Measurements from ENCODE around the gene AKAP5.

AKAP5 gene

DNA sequence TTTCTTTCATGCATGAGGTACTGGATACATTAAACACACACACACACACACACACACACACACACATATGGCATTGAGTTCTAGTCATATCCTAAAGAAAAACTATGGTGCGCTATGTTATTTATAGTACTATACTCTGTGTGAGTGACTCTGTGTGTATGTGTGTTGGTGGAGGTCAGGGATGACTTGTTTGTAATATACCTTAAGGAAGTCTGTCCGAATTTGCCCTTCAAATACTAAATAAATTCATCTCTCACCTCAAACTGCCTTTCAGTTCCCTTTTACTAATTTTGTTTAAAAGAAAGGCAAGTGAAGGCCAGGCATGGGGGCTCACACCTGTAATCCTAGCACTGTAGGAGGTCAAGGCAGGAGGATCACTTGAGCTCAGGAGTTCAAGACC is 2.1 kb upstream of the AKAP5 start:
- no peak for DNase-seq

DNA sequence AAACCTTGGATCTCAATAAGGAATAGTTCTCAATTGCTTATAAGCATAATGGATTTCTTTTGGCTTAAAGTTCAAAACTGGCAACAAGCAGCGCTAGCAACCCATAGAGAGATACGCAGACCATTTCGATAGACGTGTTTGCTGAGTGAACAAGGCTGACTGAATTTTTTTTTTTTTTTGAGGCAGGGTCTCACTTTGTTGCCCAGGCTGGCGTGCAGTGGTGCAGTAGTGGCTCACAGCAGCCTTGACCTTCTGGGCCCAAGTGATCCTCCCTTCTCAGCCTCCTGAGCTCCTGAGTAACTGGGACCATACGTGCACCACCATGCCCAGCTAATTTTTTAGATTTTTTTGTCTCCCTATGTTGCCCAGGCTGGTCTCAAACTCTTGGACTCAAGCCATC is 1.4 kb upstream of the AKAP5 start:
- no peak for DNase-seq

DNA sequence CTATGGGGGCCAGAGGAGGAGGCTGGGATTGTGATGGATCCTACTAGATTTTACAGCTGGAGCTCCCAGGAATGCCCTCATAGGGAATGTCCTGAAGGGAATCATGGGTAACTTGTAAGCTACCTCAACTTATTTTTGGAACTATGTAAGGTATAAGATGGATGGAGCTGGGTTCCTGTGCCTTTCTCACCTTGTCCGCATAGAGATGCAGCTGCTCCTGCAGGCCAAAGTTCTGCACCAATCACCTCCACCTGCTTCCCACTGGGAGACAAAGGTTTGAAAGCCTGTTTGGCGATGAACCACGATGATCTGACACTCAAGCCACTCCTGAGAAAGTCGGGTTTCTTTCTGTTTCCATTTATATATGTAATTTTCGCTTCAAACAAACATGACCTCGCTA is 648 bp upstream of the AKAP5 start:
- peak; percentile 47 for DNase-seq

DNA sequence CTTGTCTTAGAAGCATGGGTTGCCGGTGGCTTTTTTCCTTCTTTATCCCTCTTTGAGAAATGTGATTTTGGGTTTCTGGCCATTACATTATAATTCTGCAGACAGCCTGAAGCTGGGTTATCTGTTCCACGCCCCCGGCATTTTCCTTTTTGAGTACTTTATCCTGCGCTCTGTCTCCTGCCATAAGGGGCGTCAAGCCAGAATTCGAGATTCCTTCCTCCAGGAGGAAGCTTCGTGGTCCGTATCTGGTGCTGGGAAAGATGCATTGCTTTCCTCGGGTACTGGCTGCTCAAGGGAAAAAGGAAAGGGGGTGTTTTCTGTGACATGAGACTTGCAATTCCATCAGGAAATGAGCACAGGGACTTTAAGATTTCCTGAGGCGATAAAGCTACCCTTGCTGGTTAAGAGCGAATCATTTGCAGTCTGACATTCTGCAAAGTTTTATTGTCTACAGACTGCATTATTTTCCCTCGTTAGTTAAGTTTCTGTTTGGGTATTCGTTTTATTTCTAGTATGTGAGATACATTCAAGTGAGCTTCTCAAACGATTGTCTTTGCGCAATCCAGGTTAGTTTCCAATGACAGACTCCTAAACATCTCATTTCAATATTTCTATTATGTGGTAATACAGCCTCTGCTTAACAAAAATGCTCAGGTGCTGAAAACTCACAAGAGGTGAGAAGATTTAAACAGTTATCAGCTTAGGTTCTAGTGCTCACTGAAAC is 694 bp downstream of the AKAP5 start:
- peak; percentile 36 for DNase-seq

DNA sequence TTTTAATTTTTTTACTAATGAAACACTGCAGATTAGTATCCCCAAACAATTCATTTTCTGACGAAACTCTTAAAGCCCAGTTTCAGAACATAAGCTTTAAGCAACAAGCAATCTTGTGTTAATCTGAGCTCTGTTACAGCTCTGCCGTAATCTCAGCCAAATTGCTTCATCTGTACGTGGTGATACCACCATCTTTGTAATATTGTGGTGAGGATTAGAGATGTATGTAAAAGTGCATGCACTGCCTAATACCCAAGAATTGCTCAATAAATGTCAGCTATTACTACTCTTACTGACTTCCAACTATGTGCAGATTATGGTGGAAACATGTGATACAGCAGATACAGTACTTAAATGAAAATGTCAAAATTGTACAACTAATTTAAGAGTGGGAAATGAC is 1.8 kb downstream of the AKAP5 start:
- no peak for DNase-seq

DNA sequence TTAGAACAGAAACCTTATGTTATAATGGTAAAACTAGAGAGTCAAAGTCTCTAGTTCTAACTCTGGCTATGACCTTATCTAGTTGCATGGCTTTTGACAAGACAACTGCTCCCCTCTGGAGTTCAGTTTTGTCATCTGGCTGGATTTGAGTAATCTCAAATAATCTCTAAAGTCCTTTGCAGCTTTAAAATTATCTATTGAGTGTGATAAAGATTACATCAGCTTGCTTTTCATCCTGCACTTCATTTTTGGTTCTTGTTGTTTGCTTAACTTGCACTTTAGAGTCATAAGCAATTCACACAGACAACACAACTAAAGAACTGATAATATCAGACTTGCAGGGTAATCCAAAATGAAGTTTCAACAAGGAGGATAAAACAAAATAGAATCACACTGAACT is 2.3 kb downstream of the AKAP5 start:
- DNase-seq: no peak

DNA sequence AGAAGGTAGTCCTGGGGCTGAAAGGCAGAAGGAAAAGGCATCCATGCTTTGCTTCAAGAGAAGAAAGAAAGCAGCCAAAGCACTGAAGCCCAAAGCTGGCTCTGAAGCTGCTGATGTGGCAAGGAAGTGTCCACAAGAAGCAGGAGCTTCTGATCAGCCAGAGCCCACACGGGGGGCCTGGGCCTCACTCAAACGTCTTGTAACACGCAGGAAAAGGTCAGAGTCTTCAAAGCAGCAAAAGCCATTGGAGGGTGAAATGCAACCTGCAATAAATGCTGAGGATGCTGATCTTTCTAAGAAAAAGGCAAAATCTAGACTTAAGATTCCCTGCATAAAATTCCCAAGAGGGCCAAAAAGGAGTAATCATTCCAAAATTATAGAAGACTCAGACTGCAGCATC is 3.2 kb downstream of the AKAP5 start:
- DNase-seq: no peak

DNA sequence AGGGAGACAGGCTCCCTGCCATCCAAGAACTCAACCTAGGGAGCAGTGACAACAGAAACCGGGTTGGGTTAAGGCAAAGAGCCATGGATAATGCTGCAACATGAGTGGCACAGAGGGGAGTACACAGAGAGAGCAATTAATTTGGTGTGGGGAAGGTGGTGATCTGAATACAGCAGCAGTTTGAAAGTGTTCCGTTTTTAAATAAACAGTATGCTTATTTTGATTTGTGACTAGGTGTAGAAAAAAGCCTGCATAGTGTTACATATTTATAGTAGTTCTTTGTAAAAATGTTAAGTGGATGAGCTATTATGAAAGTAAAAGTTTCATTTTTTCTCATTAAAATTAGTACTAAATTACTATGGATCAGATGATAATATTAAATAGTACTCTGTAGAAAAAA is 8.7 kb downstream of the AKAP5 start:
- no peak for DNase-seq

DNA sequence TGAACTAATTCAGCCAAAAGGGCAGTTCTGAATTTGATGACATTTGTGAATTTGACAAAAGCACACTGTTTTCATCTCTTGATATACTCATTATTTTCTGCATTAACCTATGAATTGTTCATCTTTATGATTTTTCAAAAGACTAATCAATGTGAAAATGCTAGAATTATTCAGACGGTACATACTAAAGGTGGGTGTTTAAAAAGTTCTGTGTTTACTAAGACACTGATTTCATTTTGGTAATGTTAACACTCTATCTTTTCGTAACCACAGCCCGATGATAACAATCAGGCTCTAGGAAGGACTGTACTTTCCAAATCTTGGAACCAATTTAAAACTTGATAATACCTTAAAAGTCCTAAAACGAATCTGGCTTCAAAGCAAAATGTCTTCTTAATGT is 9.4 kb downstream of the AKAP5 start:
- DNase-seq: no peak

DNA sequence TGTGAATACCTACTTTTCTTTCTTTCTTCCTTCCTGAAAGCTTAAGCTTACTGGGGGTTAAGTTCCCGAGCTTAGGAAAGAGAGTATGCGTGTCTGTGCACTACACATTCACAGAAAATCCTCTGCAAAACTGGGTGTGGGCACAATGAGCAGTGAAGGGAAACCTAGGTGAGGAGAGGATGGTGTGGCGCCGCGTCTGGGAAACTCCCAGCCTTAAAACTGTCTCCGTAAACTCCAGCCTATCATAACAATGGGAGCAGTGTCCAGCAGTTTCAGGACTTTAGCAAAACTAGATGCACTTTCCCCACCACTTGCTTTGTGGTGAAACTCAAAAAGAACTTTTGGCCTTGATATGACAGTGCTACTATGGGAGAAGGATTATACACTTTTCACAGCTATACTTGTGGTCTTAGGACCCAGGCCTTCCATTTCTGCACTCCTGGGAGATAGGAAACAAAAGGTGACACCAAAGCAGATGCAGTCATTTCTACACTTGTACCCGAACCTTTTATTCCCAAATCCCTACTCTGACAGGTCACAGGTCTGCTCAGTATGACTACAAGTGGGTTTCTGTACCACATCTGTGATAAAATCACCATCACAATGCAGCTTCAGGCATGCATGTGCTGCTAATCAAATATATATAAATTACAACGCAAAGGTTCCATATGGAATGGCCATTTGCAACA is 10.4 kb downstream of the AKAP5 start:
- DNase-seq: no peak

DNA sequence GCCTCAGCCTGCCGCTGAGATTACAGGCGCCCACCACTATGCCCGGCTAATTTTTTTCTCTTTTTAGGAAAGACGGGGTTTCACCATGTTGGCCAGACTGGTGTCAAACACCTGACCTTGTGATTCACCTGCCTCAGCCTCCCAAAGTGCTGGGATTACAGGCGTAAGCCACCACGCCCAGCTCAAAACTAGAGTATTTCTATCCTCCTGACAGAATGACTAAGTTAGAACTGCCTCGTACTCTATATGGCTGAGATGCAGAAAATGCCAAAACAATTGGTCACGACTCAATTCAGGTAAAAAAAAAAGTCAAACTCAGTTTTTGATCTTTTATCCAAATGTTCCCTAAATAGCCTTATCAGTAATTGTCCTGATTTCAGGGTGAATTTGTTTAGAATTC is 11.1 kb downstream of the AKAP5 start:
- no peak for DNase-seq

DNA sequence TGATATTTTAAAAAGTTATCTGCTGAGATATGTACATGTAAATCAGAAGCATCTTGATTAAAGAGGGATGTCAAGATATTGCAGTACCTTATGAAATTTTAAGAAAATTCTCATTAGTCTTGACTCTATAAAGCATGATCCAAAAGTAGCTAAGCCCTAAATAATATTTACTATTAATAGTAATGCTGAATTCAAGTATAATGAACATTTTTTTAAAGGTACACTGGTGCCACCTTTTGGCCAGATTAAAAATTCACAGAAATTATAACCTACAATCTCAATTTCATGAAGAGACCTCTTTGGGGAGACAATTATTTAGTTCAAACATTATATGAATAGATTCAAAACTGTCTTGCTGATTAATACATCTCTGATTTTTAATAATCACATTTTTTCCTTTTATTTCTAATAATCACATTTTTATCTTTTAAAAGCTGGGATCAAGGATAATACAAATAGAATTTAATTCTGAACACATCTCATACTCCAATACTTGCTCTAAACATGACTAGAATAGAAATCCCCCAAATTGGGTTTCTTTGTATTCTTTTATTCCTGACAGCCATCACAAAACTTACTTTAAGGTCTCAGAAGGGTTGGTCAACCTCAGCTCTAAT is 13.4 kb downstream of the AKAP5 start:
- no peak for DNase-seq

DNA sequence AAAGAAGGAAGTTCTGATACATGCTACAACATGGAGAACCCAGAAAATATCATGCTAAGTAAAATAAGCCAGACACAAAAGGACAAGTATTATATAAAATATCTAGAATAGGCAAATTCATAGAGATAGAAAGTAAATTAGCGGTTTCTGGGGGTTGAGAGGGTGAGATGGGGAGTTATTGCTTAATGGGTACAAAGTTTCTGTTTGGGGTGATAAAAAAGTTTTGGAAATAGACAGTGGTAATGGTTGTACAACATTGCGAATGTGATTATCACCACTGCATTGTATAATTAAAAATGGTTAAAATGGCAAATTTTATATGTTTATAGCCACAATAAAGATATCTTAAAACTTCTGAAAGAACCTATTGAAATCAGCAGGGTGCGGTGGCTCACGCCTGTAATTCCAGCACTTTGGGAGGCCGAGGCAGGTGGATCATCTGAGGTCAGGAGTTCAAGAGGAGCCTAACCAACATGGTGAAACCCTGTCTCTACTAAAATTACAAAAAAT is 23.3 kb downstream of the AKAP5 start:
- no peak for DNase-seq

DNA sequence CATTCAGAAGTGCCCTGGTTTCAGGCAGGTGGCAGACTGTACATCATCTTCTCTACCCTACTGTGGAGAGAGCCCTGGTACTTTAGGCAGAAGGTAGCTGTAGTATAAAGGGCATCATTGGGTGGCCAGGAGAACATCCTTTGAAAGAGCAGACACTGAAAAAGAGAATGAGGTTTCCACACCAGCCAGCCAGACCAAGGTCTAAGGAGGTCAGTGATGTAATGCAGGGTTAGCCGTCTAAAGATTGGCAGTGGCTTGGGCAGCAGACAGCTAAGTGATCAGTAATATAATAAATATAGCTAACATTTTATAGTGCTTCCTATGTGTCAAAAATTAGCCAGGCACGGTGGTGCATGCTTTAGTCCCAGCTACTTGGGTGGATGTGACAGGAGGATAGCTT is 26.3 kb downstream of the AKAP5 start:
- DNase-seq: no peak

DNA sequence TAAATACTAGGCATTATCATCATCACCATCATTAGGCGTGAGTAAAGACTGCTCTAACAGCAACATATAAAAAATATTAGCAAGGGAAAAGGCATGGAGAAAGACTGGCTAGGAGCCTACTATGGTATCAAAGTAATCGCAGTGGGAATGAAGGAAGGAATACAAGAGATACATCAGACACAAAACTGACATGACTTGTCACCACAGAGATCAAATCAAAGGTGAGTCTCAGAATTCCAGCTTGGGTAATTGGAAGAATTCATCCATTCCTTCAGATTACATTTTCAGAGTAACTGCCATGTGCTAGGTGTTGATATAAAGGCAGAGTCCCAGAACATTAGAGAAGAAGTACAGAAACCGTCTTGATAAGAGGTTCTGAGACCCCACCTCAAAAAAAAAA is 28.2 kb downstream of the AKAP5 start:
- DNase-seq: no peak

DNA sequence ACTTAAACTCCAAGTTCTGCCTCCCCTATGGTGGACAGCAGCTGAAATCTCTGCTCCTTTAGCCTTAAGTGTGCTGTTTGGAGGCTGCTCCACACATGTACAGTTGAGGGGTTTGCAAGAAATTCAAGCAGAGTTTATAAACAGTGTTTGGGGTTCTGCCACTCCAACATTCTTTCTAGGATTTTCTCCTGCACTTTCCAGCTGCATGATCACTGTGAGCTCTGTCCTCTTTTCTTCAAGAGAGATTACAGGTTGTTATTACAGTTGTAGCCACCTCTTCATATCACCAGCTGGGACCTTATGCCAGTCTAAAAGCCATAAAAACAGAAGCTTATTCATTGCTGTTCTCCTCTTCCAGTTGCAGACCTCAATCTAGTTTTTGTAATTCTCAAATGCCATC is 30.0 kb downstream of the AKAP5 start:
- DNase-seq: no peak

DNA sequence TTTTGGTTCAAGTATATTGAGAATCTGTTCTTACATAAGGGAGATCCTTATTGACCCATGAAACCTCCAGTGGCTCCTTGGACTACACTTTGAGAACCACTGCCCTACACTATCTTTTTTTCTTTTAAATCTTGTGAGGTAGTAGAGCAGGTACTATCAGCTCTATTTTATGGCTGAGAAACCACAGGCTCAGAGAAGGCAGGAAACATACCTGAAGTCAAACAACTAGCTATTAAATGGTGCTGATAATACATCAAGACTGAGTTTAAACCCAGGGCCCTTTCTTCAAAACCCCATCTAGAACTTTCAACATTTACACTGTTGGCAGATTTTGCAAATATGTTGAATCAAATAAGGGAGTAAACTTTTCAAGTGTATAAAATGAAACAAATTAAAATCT is 31.5 kb downstream of the AKAP5 start:
- DNase-seq: no peak

DNA sequence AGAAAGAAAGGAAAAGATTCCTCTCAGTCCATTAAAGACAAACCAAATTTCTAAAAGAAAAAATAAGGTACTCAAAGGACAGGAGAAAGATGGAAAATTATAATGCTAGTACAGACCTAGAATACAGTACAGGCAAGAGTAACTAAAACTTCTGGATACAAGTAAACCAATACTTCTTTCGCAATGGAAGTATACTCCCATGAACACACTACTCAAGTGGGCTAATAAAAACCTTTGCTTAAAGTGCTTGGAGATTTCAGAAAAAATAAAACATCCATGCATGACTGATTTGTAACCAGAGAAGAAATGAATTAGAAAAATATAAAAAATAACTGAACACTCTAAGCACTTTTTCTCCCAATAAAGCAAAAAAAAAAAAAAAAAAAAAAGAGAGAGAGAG is 34.8 kb downstream of the AKAP5 start:
- DNase-seq: no peak

DNA sequence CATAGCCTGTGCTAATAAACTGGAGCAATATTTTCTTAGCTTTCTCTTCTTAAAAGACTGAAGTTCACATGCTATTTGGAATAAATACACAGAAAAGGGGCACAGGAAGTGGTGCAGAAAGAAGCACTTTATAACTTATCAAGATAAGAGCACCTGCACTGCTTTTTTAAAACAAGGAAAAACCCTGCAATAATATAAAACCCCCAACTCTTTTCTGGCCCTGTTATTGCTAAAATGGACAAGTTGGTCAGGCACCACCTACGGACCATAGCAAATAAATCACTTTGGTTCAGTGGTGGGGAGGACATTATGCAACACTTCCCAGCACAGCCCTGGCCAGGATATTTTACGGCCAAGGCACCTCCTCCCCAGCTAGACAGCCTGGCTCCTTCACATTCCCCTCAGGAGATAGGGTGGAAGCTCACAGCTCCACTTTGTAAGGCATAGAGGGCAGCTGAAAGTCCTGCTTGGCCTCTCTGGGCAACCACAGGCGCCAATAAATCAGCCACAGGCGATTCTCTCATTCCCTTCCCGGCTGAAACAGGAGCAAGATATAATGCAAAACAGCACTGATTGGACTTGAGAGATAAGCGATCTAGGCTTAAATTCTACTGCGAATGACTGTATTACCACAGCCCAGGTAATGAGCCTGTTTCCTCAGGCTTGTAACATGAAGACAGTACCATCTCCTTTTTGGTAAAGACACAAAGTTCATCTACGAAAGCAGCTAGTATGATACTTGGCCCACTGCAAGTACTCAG is 36.3 kb downstream of the AKAP5 start:
- peak; percentile 12 for DNase-seq

DNA sequence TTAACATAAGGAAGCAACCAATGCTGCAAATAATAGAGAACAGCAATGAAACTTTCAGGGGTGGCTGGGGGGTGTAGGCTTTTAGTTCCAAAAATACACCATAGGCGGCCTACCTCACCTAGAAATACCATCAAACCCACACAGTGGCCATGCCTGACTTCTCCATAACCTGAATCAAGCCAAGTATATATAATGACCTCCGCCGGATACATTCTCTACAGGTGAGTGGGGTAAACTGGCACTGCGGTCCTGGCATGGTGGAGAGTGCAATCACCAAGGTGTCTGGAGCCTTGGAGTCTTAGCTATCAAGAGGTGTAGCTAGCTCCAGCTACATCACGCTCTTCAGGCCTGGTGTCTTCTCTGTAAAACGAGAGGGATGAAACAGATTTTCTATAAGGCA is 37.2 kb downstream of the AKAP5 start:
- no peak for DNase-seq

DNA sequence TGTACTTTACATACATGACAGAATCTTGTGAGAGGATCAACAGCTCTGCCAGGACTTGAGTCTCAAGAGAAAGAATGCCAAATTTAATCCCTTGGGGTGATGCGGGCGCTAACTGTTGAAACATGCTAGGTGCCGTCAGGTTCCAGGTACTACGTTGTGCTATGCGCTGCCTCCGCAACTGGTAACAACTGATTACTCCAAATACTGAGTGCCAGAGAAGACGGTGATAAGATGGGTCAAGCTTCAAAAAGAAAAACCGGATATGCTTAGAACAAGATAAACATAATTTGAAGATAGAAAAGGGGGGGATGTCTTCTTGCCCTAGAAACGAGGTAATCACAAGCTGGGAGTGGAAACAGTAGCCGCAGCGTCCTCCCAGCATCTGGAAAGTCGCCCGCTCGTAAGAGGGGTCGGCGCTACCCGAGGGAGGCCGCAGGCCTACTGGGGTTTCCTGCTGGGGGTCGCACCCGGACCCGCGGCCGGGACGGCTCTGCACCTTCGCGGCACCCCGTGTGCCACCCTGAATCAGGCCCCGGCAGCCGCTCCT is 37.7 kb downstream of the AKAP5 start:
- DNase-seq: peak; percentile 3

DNA sequence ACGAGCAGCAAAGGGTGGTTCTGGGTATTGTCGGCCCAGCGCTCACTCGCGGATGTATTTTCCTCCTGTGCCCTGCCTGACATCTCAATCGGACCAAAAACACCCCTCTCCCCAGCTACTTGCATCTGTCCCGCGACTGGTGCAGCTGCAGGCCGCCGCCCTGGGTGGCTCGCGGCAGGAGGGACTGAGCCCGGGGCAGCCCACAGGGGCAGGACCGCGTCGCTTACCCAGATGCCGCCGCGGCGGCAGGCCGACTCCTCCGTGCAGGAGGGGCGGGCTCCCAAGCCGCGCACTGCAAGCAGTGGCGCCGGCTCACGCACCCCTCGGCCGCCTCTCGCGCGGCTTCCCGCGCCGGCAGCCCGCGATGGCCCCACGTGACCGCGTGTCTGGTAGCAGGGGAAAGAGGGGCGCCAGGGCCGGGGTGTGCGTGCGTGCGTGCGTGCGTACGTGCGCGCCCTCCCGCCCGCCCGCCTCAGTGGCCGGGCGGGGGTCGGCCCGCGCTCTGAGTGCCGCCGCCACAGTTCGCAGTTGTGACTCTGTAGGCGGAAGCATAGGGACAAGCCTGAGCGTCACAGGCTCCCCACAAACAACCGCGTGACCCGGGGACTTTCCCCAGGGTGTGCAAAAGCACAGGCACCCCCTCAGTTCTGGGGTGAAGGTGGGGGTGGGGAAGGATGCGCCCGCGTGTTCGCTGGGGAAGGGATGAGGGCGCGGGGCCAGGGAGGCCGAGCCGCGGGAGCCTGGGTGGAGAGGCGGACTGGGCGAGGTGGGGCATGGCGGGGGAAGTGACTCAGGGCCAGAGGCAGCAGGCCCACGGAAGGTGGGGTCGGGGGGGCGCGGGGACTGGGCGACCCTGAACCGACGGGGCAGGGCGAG is 38.4 kb downstream of the AKAP5 start, which contains the start of gene ZBTB25:
TSS of gene ZBTB25 (minus strand) at position 405 of the 876 bp plus-strand sequence. CDS start 13,305 bp downstream, outside the sequence.
- peak; percentile 94 for DNase-seq
